Fibroblast of skin of back (primary cell): ENCODE measurements around the gene COQ8A.
"Not testable (repeated sequence)": the region's sequence is repeated elsewhere in the genome, so short reads cannot be mapped to it uniquely, and the experiment has no call there.

Experiments
- DNase-seq: peaks from one replicate; pipeline ENCODE4 v3.0.0-alpha.2; 2013

COQ8A gene

DNA sequence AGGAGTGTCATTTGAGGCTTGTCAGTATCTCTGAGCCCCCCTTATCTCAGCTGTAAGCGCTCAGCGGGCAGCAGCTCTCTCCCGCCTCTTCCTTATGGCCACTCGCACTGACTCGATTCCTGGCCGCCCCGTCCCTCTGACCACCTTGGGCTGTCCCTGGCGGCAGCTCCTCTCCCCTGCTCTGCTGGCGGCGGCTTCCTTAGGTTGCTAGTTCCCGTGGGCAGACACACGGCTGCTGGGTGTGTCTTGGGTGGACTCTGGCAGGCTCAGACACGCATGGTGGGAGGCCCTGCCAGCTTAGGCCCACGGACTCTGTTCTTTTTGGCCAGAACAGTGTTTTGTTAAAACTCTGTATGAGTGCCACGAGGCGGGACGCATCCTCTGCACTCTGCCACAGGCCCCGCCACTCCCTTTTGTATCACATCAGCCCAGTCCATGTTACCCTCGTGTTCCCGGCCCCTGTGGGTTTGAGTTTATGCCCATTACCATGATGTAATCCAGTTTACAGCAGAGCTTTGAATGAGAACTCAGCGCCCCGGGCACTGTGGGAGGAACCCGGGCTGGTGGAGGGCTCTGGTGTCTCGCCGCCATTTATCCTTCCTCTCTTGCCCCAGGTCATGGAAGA is 45.9 kb downstream of the COQ8A start:
- DNase-seq: no peak

DNA sequence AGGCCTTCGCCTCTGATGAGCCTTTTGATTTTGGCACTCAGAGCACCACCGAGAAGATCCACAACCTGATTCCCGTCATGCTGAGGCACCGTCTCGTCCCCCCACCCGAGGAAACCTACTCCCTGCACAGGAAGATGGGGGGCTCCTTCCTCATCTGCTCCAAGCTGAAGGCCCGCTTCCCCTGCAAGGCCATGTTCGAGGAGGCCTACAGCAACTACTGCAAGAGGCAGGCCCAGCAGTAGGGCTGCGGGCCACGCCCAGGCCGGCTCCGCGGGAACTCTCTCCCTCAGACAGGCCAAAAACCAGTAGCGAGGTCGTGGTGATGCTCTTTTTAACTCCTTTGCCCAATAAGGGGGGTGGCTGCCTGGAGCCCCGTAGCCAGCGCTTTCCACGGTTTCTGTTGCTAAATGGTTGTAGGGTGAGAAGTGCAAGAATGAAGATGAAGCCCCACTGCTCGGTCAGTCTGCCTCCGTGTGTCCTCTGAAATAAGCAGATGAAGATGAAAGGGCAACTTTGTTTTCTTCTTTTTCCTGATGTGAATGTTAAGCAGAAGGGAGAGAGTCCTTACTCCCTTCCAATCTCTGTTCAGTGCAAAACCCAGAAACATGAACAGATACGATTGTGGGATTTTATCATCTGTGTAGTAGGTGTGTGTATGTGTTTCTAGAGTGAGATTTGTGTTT is 46.5 kb downstream of the COQ8A start:
- DNase-seq: no peak

DNA sequence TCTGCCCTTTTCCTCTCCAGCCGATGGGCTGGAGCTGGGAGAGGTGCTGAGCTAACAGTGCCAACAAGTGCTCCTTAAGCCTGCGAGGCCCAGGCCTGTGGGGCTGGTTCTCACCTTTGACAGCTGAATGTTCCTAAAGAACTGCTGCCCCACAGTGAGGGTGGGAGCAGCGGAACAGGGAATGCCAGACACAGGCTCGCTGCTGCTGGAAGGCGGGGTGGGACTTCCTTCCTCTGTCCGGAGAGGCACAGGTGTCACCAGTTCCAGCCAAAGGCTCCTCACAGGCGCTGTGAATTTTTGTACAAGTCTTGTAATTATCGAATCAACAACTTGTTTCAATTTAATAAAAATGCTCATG is 47.1 kb downstream of the COQ8A start:
- DNase-seq: no peak

DNA sequence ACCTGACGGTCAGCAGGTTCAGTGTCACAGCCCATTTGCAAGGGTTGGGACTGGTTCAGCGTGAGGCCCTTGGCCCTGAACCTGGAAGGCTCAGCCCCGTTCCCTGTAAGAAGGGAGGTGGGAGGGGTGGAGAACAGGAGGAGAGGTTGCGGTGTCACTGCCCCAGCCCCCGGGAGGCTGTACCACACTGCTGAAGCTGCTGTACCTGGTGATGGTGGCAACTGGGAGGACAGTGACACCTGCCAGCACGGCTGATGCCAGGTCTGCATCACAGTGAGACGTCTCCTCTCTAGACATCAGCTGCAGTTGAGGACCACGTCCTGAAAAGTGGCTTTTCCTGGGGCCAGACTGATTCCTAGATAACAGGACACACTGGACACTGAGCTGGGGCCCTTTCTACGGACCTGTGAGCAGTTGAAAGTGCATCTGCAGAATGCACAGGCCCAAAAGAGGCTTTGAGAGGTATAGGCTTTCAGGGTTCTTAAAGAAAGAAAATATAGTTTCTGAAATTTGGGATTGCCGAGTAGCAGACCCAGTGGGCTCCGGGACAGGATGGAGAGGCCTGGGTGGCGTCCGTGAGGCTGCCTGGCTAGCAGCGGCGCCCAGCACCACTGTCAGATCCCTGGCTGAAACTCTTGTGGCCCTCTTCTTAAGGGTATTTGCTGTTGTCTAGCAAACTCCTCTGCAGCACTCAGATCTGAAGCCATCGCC is 47.7 kb downstream of the COQ8A start:
- no peak for DNase-seq

DNA sequence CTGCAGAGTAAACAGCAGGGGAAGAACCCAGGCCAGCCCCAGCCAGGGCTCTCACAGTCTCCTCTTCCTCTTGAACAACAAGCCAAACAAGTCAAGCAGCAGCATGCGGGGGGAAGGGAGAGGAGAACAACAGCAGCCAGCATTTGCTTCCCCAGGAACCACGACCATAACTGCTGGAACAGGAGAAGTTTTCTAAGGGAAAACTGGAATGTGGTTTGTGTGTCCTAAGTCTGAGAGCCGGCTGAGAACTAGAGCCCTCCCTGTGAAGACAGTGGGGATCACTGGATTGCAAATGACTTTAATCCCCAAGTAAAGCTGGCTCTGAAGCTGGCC is 48.2 kb downstream of the COQ8A start:
- DNase-seq: no peak

DNA sequence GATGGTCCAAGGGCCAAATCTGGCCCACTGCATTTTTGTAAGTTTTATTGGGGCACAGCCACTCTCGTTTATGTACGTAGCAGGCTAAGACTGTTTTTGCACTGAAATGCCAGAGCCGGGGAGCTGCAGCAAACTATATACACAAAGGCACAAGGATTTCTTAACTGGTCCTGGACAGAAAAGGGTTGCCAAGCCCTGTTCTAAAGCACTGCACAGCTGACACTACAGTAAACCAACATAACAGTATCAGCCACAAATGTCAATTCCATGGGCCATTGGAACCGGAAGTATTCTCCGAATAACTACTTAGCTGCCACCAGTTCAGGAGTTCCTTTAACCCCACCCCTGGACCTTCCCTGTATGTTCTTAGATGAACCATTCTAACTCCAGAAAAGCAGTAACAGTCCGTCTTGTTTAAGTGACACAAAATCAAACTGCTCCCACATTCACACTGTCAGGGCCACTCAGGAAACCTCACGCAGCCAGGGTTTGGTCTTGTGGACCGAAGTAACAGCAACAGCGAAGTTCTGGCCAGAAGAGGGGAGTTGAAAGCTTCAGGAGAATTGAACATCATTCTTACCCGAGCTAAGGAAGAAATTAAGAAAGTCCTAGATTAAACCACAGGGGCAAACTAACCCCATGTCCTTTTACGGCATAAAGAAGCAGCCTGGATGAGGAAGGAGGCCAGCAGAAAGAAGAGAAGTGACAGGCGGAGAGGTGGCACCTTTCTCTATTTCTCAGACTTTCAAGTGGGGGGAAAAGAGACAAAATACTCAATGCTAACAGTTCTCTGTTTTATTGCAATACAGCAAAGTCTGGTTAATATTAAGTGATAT is 49.2 kb downstream of the COQ8A start:
- no peak for DNase-seq

DNA sequence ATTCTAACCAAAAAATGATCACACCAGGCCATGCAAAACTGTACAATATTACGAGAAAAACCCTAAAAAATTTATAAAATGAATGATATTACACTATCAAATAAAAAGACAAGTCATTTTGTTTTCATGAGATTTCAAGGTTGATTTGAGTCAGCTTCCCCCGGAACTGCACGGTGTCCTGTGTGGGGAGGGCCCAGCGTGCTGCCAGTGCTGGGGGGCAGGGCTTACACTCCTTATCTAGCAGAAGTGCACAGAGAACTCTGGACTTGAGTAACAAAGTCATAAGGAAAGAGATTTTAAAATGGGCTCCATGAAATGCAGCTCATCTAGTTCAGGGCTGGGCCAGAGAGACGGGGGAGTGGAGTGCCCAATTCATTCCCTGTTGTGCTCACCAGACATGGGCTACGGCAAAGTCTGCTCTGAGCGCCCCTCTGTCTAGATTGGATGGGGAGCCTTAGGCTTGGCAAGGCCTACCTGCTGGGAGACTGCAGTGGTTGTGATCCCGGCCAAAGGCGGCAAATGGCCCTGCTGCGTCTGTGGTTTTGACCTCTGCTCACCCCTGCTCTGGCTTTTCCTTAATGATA is 50.1 kb downstream of the COQ8A start:
- no peak for DNase-seq

DNA sequence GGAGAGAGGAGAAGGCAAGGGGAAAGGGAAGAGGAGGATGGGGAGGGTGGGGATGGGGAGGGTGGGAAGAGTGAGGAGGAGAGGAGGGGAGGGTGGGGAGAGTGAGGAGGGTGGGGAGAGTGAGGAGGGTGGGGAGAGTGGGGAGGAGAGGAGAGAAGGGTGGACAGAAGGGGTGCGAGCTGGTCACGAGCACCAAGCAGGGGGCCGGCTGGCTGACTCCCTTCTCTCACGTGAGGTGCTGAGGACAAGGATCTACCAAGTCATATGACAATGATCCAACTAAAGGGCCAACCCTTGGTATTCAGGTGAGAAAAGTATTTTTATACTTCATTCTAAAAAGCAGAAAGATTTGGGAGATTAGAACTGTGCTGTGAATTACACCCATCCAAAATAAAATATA is 51.8 kb downstream of the COQ8A start:
- DNase-seq: no peak

DNA sequence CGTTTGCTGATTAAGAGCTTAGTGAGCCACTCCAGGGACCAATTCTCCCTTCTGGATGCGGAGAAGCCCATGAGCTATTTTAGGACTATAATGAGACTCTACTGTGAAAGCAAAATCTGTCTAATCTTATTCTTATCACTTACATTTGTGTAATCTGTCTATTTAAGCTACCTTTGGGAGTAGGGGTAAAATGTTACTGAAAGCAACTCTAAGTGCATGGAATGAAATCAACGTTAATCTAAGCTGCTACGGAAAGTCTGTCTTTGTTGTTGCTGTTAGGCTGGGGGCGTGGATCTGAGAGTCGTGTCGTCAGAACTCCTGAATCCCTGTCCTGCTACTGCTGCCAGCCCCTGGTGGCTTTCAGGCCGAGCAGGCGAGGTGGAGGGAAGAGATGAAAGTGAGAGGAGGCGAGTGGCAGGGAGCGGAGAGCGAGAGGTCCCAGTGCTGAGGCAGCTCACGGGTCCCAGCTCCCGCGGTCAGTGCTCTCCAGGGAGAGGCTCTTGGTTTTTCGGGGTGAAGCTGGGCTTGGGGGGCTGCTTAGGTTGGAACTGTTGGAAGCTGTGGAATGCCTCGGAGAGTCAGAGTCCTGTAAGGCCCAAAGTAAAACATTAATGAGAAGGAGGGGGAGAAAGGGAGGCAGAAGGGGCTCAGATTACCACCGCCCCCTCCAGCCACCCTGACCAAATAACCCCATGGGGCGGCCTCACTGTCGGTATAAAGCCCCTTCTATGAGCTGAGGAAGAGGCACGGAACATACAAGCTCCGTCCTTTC is 53.9 kb downstream of the COQ8A start:
- no peak for DNase-seq

DNA sequence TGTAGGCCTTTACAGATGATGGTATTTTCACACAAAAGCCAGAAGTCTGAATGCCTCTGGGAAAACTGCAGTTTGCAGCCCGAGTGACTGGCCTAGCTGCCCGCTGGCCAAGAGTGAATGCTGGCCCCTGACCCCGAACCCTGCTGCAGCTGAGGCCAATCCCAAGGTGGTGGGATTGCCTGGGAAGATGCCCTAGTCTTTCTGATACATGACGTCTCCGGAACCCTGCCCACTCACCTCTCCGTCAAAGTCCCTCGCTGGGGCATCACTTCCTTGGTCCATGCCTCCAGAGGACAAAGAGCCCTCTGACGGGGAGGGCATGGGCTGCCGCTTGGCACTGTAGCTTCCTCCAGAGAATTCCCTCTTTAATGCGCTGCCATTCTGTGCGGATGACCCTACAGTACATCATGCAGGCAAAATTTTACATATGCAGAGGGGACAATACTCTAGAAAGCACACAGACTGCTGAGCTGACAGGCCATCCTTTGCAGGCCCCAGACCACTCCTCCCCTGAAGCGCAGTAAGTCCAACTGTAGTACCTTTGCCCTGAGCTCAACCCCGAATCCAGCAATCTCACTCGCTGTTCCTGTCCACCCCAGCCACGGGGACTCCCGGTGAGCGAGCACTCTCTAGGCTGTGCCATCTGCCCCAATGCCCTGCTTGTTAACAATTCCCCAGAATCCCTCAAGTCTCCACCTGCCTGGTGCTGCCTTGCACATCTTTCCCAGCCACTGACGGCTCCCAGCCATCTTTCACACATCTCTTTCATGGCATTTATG is 54.7 kb downstream of the COQ8A start:
- no peak for DNase-seq

DNA sequence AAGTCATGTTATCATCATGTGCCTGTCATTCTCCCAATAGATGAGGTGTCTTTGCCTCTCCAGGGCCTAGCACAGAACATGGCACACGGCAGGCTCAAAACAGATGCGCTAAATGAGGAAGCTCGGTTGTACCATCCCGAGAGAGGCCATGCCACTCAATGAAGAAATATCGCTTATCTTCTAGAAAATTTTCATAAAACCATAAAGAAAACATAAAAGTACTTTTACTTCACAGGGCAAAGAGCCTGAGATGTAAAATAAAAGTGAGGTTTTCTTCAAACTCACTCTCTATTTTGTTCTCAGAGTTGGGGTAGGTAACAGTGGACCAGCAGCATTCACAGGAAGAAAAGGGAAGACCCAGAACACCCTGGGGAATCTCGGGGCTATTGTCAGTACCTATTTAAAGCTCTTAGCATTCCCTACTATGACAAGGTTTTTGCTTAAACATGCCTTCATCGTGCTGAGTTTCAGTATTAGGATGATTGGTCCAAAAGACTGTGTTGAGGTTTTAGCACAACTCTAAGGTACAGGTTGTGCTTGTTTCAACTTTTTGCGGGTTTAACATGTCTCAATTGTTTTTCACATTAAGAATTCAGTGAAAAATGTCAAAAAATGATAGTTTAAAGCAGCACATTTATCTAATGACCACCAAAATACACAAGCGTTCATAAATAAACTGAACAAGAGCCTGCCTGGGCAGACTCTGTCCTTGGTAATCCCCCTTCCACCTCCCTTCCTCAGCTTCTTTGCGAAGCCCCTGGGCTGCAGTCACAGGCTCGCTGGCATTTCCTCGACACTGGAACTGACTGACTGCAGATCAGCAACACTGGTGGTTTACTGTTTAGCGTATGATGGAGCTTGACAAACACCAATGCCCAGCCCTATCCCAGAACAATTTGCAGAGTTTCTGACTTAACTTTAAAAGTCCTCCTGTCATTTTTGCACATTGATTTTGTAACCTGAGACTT is 55.6 kb downstream of the COQ8A start:
- DNase-seq: no peak

DNA sequence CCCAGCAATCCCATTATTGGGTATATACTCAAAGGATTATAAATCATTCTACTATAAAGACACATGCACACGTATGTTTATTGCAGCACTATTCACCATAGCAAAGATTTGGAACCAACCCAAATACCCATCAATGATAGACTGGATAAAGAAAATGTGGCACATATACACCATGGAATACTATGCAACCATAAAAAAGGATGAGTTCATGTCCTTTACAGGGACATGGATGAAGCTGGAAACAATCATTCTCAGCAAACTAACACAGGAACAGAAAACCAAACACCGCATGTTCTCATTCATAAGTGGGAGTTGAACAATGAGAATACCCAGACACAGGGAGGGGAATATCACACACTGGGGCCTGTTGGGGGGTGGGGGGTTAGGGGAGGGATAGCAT is 59.5 kb downstream of the COQ8A start:
- not testable (repeated sequence) for DNase-seq

DNA sequence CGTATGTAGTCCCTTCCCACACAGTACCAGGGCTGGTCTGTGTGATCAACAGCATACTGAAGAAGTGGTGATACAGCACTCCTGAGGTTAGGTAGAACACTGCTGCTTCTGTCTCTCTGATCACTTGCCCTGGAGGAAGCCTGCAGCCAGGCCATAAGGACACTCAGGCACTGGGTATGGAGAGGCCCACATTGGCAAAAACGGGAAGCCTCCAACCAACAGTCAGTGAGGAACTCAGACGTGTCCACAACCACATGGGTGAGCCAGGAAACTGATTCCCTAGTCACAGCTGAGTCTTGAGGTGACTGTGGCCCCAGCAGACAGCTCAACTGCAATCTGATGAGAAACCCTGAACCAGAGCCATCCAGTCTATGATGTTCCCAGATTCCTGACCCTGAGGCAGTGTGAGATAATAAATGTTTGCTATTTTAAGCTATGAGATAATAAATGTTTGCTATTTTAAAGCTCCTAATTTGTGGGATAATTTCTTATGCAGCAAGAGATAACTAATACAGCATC is 62.5 kb downstream of the COQ8A start:
- no peak for DNase-seq

DNA sequence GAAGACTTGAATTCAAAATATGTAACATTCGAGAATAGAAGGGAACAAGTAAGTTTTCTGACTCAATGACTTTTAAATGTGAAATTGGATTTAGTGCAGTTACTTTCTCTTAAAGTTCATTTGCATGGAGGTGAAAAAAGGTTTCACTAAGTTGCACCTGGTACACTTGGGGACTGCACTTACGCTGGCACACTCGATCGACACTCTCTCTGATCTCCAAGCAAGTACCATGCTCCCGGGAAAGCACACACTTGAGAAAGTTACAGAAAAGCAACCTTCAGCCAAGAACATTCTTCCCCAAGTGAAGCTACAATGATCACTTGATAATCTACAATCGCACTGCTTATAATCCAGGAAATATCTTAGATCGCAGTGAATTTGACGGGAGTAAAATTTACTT is 63.1 kb downstream of the COQ8A start:
- no peak for DNase-seq

DNA sequence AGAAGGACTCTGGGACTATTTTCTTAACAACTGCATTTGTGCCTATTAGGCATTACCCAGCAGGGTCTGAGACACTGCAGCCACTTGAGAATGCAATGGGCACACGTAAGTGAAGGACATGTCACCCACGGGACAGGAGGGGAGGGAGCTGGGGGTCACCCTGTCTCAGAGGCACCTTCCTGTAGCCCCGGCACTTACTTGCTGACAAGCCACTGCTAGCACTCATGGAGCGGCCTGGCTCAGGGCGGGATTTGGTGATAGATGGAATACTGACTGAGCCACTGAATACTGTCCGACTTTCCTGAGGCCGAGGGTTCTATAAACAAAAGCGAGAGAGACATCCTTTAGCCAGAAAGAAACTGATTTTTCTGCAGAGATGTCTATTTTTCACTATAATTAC is 64.7 kb downstream of the COQ8A start:
- no peak for DNase-seq

DNA sequence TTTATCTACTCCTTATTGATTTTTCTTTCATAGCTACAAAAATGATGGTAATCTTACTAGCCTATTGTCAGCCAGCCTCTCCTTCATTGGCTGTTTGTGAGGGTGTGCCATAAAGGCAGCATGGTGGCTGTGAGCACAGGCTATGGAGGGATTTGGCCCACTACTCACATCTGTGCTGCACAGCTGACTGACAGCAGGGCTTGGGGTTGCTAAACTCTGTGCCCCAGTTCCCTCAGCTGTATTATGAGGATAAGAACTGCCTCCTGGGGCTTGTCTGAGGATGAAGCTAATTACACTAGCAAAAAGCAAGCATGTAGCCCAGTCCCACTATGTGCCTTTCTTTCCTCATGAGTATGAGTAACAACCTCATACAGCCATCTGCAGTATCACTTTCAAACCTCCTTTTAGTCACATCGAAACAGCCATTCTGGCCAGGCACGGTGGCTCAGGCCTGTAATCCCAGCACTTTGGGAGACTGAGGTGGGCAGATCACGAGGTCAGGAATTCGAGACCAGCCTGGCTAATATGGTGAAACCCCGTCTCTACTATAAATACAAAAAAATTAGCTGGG is 66.2 kb downstream of the COQ8A start:
- no peak for DNase-seq

DNA sequence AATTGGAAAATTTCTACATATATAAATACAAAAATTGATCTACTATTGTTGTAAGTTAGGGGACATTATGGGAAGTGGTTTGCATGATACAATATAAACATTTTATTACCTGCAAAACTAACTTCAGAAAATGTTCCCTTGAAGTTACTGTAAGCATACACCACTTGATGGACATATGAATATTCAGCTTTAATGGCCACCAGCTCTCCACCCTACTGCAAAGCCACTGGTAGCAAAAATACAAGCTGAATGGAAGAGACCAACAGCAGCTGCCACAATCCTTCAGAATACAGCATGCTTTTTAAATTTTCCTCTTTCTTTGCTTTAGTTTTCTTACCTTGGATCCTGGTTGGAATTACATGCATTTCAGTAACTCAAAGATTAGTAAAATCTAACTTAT is 69.8 kb downstream of the COQ8A start:
- no peak for DNase-seq

DNA sequence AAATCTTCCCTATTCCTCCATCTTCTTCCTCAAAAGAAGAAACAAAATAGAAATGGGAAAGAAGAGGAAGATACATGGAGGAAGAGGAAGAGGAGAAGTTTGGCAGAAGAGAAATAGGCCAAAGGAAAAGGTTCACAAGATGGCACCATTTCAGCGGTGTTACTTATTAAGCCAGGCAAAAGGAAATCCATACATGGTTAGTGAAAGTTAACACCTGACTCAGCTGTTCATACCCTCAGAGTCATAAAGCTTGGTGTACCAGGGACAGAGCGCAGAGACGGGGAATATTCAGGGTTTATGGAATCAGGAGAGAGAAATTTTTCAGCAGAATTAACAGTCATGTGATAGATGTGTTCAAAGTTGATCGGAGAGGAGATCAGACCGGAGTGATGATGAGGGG is 70.6 kb downstream of the COQ8A start:
- DNase-seq: no peak

DNA sequence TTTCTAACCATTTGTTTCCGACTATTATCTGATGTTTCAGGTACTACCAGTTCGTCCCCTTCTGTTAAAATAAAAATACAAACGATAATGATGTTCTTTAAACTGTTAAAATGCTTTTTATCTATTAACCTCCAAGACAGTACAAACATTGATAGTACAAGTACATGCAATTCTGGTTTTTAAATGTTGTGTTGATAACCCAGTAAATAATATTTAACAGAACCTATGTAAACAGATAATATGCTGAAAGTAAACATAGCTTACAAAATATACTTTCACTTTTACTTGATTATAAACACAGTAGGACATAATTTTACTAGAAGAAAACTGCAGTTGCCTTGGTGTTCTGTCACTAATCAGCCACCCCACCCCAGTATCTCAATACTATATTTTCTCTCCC is 76.9 kb downstream of the COQ8A start:
- no peak for DNase-seq

DNA sequence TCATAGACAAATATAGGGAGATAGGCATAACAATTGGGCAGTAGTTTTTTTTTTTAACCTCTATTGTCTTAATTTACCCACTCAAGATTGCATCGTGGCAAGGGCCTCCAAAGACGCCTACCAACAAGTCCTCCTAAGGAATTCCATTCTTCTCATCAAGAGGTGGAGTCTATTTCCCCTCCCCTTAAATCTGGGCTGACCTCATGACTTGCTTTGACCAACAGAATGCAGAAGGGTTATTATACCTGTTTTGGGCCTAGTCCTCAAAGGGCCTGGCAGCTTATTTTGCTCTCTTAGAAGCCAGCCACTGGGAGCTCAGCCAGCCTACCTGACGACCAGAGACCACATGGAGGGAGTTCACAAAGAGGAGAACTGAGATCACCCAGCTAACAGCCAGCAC is 92.3 kb downstream of the COQ8A start:
- no peak for DNase-seq
